ENCODE data around the gene ADGRD1.
A peak's percentile ranks its signal among the peaks of the same experiment; 100 is the strongest.

Gene ADGRD1

DNA sequence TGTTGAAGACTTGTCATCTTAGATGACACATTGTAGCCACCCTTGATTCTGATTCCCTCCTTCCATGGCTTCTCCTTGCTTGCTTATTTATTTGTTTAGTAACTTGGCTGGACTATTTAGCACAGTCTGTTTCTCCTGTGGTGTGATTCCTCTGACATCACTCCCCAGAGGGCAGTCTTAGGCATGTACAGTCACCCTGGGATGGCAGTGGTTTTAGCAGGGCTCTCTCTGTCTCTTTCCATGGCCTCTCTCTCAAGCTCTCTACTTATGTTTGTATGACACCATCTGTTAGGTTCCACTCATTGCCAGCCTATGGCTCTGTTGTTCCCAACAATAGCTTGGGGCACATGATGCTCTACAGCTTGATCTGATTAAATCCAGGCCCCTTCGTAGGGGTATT is 158.3 kb downstream of the ADGRD1 start:
- no peak for TF ChIP-seq EP300 (IDR thresholded peaks at IDR 0.05; ENCODE audit: borderline replicate concordance)
- TF ChIP-seq EGR1 (IDR thresholded peaks at IDR 0.05): no peak
- no peak for TF ChIP-seq FOXM1 (IDR thresholded peaks at IDR 0.05; ENCODE audit: borderline replicate concordance, low read depth)
- no peak for TF ChIP-seq TEAD4 (IDR thresholded peaks at IDR 0.05)

- TF ChIP-seq EGR1 (IDR thresholded peaks at IDR 0.05): no peak
- TF ChIP-seq, protein P1, sequence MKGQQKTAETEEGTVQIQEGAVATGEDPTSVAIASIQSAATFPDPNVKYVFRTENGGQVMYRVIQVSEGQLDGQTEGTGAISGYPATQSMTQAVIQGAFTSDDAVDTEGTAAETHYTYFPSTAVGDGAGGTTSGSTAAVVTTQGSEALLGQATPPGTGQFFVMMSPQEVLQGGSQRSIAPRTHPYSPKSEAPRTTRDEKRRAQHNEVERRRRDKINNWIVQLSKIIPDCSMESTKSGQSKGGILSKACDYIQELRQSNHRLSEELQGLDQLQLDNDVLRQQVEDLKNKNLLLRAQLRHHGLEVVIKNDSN (IDR thresholded peaks at IDR 0.05): no peak
- TF ChIP-seq FOXM1 (IDR thresholded peaks at IDR 0.05; ENCODE audit: borderline replicate concordance, low read depth): no peak
- no peak for TF ChIP-seq TCF12 (IDR thresholded peaks at IDR 0.05; ENCODE audit: low read depth)
- TF ChIP-seq TAF1 (IDR thresholded peaks at IDR 0.05; ENCODE audit: low read depth): no peak
- no peak for TF ChIP-seq CEBPB (IDR thresholded peaks at IDR 0.05)
- no peak for TF ChIP-seq NFIC (IDR thresholded peaks at IDR 0.05)
- TF ChIP-seq CREB1 (IDR thresholded peaks at IDR 0.05; ENCODE audit: low read depth): no peak
- no peak for TF ChIP-seq EP300 (IDR thresholded peaks at IDR 0.05; ENCODE audit: borderline replicate concordance)
- TF ChIP-seq ZBTB7A (IDR thresholded peaks at IDR 0.05; ENCODE audit: low read depth): no peak
- no peak for TF ChIP-seq TEAD4 (IDR thresholded peaks at IDR 0.05)
- TF ChIP-seq RAD21 (IDR thresholded peaks at IDR 0.05; ENCODE audit: low read depth): no peak
- TF ChIP-seq, protein P2, sequence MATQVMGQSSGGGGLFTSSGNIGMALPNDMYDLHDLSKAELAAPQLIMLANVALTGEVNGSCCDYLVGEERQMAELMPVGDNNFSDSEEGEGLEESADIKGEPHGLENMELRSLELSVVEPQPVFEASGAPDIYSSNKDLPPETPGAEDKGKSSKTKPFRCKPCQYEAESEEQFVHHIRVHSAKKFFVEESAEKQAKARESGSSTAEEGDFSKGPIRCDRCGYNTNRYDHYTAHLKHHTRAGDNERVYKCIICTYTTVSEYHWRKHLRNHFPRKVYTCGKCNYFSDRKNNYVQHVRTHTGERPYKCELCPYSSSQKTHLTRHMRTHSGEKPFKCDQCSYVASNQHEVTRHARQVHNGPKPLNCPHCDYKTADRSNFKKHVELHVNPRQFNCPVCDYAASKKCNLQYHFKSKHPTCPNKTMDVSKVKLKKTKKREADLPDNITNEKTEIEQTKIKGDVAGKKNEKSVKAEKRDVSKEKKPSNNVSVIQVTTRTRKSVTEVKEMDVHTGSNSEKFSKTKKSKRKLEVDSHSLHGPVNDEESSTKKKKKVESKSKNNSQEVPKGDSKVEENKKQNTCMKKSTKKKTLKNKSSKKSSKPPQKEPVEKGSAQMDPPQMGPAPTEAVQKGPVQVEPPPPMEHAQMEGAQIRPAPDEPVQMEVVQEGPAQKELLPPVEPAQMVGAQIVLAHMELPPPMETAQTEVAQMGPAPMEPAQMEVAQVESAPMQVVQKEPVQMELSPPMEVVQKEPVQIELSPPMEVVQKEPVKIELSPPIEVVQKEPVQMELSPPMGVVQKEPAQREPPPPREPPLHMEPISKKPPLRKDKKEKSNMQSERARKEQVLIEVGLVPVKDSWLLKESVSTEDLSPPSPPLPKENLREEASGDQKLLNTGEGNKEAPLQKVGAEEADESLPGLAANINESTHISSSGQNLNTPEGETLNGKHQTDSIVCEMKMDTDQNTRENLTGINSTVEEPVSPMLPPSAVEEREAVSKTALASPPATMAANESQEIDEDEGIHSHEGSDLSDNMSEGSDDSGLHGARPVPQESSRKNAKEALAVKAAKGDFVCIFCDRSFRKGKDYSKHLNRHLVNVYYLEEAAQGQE (IDR thresholded peaks at IDR 0.05; ENCODE audit: low read depth): no peak
- TF ChIP-seq YY1 (IDR thresholded peaks at IDR 0.05; ENCODE audit: low read depth): no peak
- TF ChIP-seq MAX (IDR thresholded peaks at IDR 0.05): no peak
These were observed 159.1 kb downstream of the ADGRD1 start for GRCh38 chr12:131112700-131113290.

DNA sequence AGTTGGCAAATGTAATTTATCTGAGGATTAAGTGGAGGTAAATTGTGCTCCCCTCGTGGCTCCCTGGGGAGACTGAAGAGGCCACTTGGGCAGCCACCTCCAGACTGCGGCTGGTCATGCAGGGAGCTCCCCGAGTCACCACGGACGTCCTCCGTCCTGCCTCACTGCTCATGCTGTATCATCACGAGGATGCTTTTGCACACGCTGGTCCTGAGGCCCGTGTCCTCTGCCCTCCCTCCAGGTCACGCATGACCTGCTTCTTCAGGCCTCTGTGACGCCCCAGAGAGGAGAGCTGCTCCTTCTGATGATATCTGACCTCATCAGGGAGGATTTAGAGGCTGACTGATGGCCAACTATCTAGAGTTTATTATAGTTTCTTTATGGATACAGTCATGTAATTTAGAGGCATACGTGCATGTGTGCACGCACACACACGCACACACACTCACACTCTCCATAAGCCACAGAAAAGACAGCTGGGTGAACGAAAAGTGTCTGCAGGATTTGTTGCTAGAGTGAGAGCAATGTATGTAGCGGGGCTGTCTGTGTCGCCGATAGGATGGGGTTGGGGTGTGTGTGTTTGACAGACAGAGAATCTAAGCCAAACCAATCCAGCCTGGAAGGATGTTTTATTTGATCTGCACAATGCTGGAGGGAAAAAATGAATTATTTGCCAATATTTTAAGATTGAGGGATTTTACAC is 160.0 kb downstream of the ADGRD1 start:
- TF ChIP-seq EP300 (IDR thresholded peaks at IDR 0.05; ENCODE audit: borderline replicate concordance) (no peak), NFIC (IDR thresholded peaks at IDR 0.05) (no peak), CEBPB (IDR thresholded peaks at IDR 0.05) (no peak)

DNA sequence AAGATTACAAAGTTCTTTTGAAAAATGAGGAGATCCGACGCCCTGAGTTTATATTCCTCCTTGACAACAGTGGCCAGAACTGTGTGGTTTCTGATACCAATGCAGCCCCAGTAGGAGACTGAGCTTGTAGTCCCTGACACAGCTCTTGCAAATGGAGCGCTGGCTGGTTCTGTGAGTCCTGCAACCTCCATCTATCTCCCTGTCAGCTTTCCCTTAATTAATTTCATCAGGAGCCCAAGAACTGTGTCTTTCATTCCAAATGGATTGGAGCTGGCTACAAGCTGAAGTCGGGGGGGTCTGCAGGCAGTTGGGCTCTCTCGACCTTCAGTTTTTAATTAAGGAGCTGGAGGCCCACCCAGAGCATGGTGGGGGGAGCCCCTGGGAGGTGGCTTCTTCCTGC is 160.6 kb downstream of the ADGRD1 start:
- TF ChIP-seq CREB1 (IDR thresholded peaks at IDR 0.05; ENCODE audit: low read depth) (no peak), YY1 (IDR thresholded peaks at IDR 0.05; ENCODE audit: low read depth) (no peak), FOXM1 (IDR thresholded peaks at IDR 0.05; ENCODE audit: borderline replicate concordance, low read depth) (no peak)
- TF ChIP-seq, protein P1 (IDR thresholded peaks at IDR 0.05): no peak

DNA sequence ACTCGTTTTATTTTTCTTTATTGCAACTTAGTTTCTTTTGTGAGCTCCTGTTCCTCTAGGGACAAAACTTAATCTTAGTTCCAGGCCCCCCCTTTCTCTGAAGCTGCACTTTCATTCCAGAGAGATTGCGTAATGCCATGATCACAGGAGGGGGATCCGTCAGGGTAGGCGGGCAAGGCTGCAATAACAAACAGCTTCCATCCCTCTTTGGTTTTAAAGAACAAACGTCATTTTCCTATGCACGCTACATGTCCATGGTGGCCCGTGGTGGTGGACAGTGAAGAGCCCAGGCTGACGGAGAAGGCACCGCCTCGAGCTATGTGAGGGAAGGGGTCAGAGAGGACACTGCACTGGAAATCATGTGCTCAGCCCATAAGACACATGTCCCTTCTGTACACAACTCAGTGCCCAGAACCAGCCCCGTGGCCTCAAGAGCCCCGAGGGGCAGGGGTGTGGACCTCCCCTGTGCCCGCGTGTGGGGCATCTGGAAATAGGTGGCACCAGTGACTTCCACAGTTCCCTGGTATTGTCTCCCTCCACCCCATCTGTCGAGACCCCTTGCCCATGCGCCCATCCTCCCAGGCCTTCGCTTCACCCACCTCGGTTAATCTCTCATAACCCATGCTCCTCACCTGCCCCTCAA is 161.4 kb downstream of the ADGRD1 start:
- TF ChIP-seq EP300 (IDR thresholded peaks at IDR 0.05; ENCODE audit: borderline replicate concordance) (no peak), CEBPB (IDR thresholded peaks at IDR 0.05) (peak; percentile 51; the same call in 1 of the 2 replicates), MAX (IDR thresholded peaks at IDR 0.05) (no peak), ZBTB7A (IDR thresholded peaks at IDR 0.05; ENCODE audit: low read depth) (no peak), EGR1 (IDR thresholded peaks at IDR 0.05) (no peak), CREB1 (IDR thresholded peaks at IDR 0.05; ENCODE audit: low read depth) (no peak), TEAD4 (IDR thresholded peaks at IDR 0.05) (no peak)

DNA sequence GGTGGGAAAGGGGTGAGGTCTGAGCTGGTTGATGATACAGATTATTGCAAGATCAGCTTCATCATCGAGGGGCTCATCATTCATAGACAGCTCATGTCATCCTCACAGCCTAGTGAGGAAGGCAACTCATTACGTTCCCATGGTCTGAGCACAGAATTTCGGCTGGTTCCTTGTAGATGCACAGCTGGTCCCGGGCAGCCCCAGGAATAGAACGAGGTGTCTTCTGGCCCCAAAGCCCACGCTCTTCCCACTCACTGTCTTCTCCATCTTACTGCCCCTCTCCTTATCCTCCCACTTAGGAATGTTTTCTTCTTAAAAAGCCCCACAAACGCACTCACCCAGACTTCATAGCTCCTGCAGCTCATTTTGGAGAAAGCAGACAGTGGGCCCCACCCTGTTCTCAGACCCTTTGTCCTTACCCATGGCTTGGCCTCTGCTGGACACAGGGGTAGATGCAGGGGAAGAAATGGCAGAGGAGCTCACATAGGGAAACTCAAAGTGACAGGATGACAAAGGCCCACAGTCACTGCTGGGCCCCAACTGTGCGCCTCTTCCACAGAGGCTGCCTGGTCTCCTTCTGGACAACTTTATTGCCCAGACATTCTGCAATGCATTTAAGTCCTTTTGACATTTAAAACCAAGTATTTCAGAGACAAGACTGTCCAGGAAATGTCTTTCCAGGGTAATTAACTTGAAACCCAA is 162.2 kb downstream of the ADGRD1 start:
- TF ChIP-seq TCF12 (IDR thresholded peaks at IDR 0.05; ENCODE audit: low read depth) (no peak), TEAD4 (IDR thresholded peaks at IDR 0.05) (no peak), ZBTB7A (IDR thresholded peaks at IDR 0.05; ENCODE audit: low read depth) (no peak), CEBPB (IDR thresholded peaks at IDR 0.05) (no peak), YY1 (IDR thresholded peaks at IDR 0.05; ENCODE audit: low read depth) (no peak), FOXM1 (IDR thresholded peaks at IDR 0.05; ENCODE audit: borderline replicate concordance, low read depth) (no peak), TAF1 (IDR thresholded peaks at IDR 0.05; ENCODE audit: low read depth) (no peak), NFIC (IDR thresholded peaks at IDR 0.05) (no peak), EGR1 (IDR thresholded peaks at IDR 0.05) (no peak), EP300 (IDR thresholded peaks at IDR 0.05; ENCODE audit: borderline replicate concordance) (no peak), MAX (IDR thresholded peaks at IDR 0.05) (no peak), CREB1 (IDR thresholded peaks at IDR 0.05; ENCODE audit: low read depth) (no peak), RAD21 (IDR thresholded peaks at IDR 0.05; ENCODE audit: low read depth) (no peak)
- TF ChIP-seq, protein P1 (IDR thresholded peaks at IDR 0.05): no peak
- TF ChIP-seq, protein P2 (IDR thresholded peaks at IDR 0.05; ENCODE audit: low read depth): no peak
